HG03139 (cell line): Measurements from ENCODE around the gene SMOC2.
"Not testable (repeated sequence)": the region's sequence is repeated elsewhere in the genome, so short reads cannot be mapped to it uniquely, and the experiment has no call there.

Source experiments
- ATAC-seq: cut with Tn5 transposase; IDR thresholded peaks from one replicate; pipeline ENCODE4 v1.9.1; 2021; ENCODE audit not compliant: unreplicated experiment

Gene SMOC2

GRCh38 chr6:168536665-168537539 is 95.9 kb downstream of the SMOC2 start:
- ATAC-seq, result no peak

- ATAC-seq, result no peak
These were observed 96.5 kb downstream of the SMOC2 start for GRCh38 chr6:168537540-168537884.

GRCh38 chr6:168538188-168538891 is 97.4 kb downstream of the SMOC2 start:
- ATAC-seq, result not testable (repeated sequence)

- no peak for ATAC-seq
These were observed 98.2 kb downstream of the SMOC2 start for GRCh38 chr6:168538892-168539811.

- ATAC-seq, result no peak
These were observed 99.8 kb downstream of the SMOC2 start for GRCh38 chr6:168540713-168541291.

- ATAC-seq, result no peak
These were observed 100.3 kb downstream of the SMOC2 start for GRCh38 chr6:168541307-168541706.

GRCh38 chr6:168542301-168542700 is 101.3 kb downstream of the SMOC2 start:
- ATAC-seq, result no peak

GRCh38 chr6:168545428-168545827 is 104.4 kb downstream of the SMOC2 start:
- ATAC-seq, result no peak

GRCh38 chr6:168546151-168546550 is 105.2 kb downstream of the SMOC2 start:
- no peak for ATAC-seq

GRCh38 chr6:168546730-168547129 is 105.7 kb downstream of the SMOC2 start:
- no peak for ATAC-seq

- ATAC-seq, result no peak
These were observed 109.3 kb downstream of the SMOC2 start for GRCh38 chr6:168550326-168550725.

- no peak for ATAC-seq
These were observed 113.5 kb downstream of the SMOC2 start for GRCh38 chr6:168554472-168554871.

- no peak for ATAC-seq
These were observed 114.1 kb downstream of the SMOC2 start for GRCh38 chr6:168554898-168555617.

GRCh38 chr6:168555618-168556273 is 114.8 kb downstream of the SMOC2 start:
- no peak for ATAC-seq

- no peak for ATAC-seq
These were observed 116.5 kb downstream of the SMOC2 start for GRCh38 chr6:168557512-168557911.

- no peak for ATAC-seq
These were observed 117.7 kb downstream of the SMOC2 start for GRCh38 chr6:168558686-168559085.

GRCh38 chr6:168559574-168560098 is 118.7 kb downstream of the SMOC2 start:
- ATAC-seq, result no peak

- ATAC-seq, result no peak
These were observed 119.1 kb downstream of the SMOC2 start for GRCh38 chr6:168560126-168560525.

GRCh38 chr6:168562576-168563151 is 121.7 kb downstream of the SMOC2 start:
- no peak for ATAC-seq
